NT2/D1 (cell line): Measurements from ENCODE around the gene FBXL7.

ENCODE experiments used
- SUZ12 ChIP-seq: IDR thresholded peaks from 2 replicates; pipeline ENCODE4 v1.6.1; 2011; ENCODE audit not compliant: insufficient read length, insufficient read depth; ENCODE audit errors: extremely low read depth
- YY1 ChIP-seq: IDR thresholded peaks from 2 replicates; pipeline ENCODE4 v1.6.1; 2011; ENCODE audit not compliant: insufficient read length, insufficient read depth
- ZNF274 ChIP-seq: IDR thresholded peaks from 2 replicates; pipeline ENCODE4 v1.6.1; 2011; ENCODE audit warnings: mild to moderate bottlenecking, low read depth, low read length

DNA sequence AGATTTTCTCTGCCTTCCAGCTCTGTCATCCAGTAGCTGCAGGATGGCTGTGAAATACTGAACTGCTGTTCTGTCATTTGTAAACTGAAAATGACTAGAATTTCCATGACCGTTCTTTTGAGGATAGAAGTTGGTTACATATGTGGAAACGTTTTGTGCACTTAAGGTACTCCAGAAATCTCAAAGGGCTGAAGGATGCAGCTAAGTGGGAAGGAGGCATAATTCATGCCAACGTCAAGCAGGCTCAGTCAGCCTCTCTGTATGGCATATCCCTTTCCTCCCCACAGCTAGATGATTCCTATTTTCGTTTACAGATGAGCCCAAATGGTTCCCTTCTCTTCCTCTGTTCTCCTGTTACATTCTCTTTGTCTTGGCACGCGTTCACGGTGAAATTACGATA, 257.6 kb downstream of the FBXL7 start:
- no peak for TF ChIP-seq ZNF274
- TF ChIP-seq YY1: no peak
- no peak for TF ChIP-seq SUZ12
